LNCAP (cell line): ENCODE measurements around the gene MMD.

Source experiments
- TF ChIP-seq, protein P1 (sequence below): fragments of 450-650 bp; IDR thresholded peaks from 2 replicates; pipeline ENCODE4 v1.5.1; 2017; ENCODE audit warnings: mild to moderate bottlenecking

Gene MMD

GRCh38 chr17:55363033-55363432 is 58.6 kb downstream of the MMD start:
- TF ChIP-seq, protein P1, sequence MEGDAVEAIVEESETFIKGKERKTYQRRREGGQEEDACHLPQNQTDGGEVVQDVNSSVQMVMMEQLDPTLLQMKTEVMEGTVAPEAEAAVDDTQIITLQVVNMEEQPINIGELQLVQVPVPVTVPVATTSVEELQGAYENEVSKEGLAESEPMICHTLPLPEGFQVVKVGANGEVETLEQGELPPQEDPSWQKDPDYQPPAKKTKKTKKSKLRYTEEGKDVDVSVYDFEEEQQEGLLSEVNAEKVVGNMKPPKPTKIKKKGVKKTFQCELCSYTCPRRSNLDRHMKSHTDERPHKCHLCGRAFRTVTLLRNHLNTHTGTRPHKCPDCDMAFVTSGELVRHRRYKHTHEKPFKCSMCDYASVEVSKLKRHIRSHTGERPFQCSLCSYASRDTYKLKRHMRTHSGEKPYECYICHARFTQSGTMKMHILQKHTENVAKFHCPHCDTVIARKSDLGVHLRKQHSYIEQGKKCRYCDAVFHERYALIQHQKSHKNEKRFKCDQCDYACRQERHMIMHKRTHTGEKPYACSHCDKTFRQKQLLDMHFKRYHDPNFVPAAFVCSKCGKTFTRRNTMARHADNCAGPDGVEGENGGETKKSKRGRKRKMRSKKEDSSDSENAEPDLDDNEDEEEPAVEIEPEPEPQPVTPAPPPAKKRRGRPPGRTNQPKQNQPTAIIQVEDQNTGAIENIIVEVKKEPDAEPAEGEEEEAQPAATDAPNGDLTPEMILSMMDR = no peak

GRCh38 chr17:55360971-55361370 is 60.7 kb downstream of the MMD start:
- TF ChIP-seq, protein P1 = no peak

DNA sequence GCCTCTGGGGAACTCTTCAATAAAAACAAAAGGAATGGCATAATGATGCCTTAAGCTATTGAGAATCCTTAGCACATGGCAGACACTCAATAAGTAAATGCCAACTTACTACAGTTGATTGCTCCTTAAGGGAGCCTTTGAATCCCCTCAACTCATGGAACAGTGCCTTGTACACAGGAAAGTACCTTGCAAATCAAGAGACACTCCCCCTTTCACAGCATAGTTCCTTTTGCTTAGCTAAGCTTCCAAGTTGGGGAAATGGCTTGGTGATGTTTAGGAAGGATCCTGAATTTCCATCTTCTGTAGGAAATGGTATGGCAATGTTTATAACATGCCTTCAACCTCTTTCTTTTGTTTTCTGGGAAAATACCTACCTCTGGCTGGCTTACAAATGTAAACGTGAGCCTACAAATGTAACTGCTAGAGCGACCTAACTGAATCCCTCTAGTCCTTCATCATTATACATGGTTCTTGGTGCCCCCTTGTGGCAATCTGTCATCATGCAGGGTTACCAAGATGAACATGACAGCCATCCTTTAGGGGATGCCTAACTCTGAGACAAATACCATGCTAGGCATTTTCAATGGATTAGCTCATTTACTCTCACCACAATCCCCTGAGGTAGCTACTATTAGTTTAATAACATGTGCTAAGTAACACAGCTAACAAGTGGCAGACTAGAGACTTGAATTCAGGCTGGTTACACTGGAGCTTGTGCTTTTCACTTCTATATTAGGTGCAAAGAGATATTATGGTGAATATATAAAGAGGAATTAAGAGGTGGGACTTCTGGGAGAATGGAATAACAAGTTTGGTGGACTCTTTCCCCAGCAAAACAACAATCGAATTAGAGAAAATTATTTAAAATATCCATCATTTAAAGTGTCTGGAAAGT is 65.0 kb downstream of the MMD start:
- TF ChIP-seq, protein P1 = peak; percentile 91

GRCh38 chr17:55354941-55355340 is 66.7 kb downstream of the MMD start:
- TF ChIP-seq, protein P1 = no peak

DNA sequence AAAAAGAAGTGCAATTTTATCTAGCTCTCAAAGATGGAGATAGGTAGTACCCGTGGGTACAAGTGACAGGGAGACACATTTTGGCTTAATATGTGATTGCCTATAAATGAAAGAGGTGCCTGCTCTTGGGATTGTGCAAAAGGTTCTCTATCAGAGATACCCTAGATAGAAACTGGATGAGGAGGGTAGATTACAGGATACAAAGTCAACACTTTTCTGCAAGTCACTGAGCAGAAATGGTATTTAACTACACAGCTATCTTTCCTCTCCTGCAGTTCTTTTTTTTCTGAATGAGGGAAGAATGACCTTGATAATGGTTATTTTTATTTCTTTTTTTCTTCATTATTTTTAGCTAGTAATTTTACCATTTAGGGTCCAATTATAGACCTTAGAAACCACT is 67.6 kb downstream of the MMD start:
- TF ChIP-seq, protein P1 = no peak

DNA sequence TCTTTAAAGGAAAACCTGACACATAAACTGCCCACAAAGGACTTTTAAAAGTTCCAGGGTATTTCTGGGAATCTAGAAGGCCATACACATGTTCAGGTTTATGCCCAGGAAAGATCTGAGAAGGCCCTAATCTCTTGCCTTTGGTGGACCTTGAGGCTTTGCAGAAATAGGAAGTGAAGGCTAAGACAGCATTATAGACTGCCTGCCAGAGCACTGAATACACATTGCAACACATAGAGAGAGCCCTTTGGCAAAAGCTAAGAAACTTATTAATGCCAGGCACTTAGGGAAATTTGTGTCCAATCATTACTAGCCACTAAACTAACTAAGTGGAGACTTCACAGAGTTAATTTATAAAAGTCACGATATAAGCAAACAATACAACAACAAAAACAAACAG is 70.4 kb downstream of the MMD start:
- TF ChIP-seq, protein P1 = no peak

- TF ChIP-seq, protein P1 = no peak
These were observed 70.8 kb downstream of the MMD start for GRCh38 chr17:55350825-55351205.
